RWPE1 (cell line): ENCODE measurements around the gene CYTL1.

ENCODE experiments used
- CTCF ChIA-PET: fragments of 350-600 bp; sonication (Branson Sonifier 250); formaldehyde crosslinking; extraction: SDS; loops from one replicate; lab custom pipeline; 2021; lab: Yijun Ruan, JAX
- POLR2A ChIA-PET: fragments of 400-600 bp; formaldehyde crosslinking; extraction: SDS; loops from one replicate; lab custom pipeline; 2020; ENCODE audit warnings: antibody characterized with exemption; ENCODE audit not compliant: low non-redundant PET; lab: Yijun Ruan, JAX
- DNase-seq: peaks from one replicate; pipeline ENCODE4 v3.0.0; 2012; ENCODE audit warnings: low spot score
- H3K27ac ChIP-seq: fragments of 450-650 bp; 2 replicates; pipeline ENCODE4 v1.5.1; 2017
- TF ChIP-seq, protein P1 (sequence below): fragments of 450-650 bp; conservative IDR thresholded peaks from 2 replicates; pipeline ENCODE4 v1.5.1; 2017; ENCODE audit warnings: low read depth, mild to moderate bottlenecking

The CYTL1 gene

DNA sequence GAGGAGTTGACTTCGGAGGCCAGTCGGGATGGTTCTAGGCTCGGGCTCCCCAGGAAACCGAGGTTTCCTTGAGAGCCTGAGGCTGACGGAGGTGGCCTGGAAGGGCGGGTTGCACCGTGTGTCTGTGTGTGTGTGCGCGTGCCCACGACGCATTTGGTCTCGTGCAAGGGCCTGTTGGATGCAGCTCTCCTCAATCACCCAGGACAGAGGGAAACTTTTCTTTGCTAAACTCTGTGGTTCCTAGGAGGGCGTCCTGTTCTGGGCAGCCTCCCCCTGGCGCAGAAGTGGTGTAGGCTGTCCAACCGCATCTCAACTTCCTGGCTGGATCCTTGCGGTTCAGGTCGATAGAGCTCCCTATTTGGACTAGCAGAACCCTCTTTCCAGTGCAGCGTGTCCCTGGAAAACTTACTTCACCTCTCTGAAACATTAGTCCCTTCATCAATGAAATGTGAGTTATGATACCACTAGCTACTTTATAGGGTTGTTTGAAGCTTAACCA lies 33.0 kb upstream of the CYTL1 start:
- TF ChIP-seq, protein P1, sequence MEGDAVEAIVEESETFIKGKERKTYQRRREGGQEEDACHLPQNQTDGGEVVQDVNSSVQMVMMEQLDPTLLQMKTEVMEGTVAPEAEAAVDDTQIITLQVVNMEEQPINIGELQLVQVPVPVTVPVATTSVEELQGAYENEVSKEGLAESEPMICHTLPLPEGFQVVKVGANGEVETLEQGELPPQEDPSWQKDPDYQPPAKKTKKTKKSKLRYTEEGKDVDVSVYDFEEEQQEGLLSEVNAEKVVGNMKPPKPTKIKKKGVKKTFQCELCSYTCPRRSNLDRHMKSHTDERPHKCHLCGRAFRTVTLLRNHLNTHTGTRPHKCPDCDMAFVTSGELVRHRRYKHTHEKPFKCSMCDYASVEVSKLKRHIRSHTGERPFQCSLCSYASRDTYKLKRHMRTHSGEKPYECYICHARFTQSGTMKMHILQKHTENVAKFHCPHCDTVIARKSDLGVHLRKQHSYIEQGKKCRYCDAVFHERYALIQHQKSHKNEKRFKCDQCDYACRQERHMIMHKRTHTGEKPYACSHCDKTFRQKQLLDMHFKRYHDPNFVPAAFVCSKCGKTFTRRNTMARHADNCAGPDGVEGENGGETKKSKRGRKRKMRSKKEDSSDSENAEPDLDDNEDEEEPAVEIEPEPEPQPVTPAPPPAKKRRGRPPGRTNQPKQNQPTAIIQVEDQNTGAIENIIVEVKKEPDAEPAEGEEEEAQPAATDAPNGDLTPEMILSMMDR = no peak
- no peak for DNase-seq
- ChIA-PET CTCF (interaction anchor here (0.7 kb wide), 1 partner anchor 1073 kb away, joined by 3 read pairs; no protein-coding TSS in a partner anchor), POLR2A (no interaction called here)
- no peak overlapping the region for H3K27ac ChIP-seq

DNA sequence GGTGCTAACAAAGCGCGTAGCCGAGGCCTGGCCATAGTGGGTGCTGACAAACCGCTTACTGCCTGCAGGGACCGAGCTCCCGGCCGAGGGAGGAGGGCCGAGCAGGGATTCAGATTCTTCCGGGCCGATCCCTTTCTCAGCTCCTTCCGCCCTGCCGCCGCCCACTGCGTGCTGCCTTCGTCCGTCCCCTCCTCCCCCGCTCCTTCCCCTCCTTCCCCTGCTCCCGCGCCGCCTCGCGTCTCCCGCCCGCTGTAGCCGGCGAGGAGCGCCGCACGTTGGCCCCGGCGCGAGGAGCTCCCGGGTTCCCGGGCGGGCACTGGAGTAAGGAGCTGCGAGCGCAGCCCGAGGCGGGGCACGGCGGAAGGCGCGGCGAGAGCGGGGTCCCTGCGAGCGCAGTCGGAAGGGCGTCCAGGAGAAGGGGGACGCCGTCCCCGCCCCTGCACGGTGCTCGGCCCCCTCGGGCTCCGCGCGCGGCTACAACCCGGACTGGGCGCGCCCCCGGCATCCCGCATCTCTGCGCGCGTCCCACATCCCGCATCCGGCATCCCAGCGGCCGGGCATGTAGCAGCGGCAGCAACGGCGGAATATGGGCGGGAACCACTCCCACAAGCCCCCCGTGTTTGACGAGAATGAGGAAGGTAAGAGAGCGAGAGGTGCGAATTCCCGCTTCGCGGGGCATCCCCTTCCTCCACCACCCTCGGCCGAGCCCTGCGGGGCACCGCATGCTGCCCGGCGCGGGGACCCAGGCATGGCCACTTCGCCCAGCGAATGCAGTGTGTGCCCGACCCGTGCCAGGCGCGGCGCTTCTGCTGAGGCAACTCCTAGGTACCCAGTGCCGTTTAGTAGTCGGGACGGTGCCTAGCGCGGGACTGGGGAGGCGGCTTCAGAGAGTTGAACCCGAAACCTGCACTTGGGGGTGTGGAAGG lies 32.3 kb upstream of the CYTL1 start, which contains the start of gene STK32B:
Gene STK32B (plus strand): TSS at position 203 of the 926 bp plus-strand sequence.
- DNase-seq = peak; percentile 46
- H3K27ac ChIP-seq = no peak within 1 kb of the TSS
- TF ChIP-seq, protein P1 = no peak
- POLR2A ChIA-PET = no interaction called here
- CTCF ChIA-PET = interaction anchor here (0.6 kb wide), 2 partner anchors 756 to 765 kb away, joined by 3 read pairs; no protein-coding TSS in a partner anchor

DNA sequence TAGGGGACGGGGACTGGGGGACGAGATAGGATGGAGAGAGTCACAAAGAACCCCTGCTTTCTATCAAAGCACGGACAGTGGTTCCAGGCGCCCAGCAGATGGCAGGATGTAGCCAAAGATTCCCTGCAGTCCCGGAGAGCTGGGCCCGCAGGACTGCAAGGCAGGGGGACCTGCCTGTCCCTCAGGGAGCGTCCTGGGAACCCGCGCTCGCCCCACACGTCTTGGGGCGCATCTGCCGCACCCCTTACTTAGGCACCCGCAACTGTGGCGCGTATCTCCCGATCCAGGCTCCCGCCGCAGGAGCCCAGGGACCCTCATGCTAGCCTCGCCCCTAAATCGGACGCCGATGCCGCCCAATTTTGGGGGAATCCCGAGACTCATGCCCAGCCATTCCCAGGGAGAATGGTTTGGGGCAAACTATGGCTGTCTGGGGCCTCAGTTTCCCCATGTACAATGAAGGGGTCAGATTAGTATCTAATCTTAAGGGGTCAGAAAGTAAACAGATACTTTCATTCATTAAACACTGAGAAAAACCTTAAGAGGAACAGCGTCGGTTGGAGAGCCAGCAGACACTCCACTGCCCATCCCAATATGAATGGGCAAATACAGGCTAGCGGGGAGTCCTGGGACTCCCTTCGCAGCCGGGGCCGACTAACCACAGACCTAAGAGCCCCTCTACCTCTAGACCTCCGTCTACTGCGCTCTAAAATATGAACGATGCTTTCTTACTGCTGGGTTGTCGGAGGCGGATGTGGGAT lies 31.4 kb upstream of the CYTL1 start:
- POLR2A ChIA-PET = no interaction called here
- CTCF ChIA-PET = interaction anchor here (0.6 to 0.7 kb wide), 4 partner anchors 492 to 757 kb away, joined by 3 read pairs; no protein-coding TSS in a partner anchor
- peak; percentile 70 for DNase-seq
- TF ChIP-seq, protein P1 = peak; percentile 77
- H3K27ac ChIP-seq = no peak overlapping the region

DNA sequence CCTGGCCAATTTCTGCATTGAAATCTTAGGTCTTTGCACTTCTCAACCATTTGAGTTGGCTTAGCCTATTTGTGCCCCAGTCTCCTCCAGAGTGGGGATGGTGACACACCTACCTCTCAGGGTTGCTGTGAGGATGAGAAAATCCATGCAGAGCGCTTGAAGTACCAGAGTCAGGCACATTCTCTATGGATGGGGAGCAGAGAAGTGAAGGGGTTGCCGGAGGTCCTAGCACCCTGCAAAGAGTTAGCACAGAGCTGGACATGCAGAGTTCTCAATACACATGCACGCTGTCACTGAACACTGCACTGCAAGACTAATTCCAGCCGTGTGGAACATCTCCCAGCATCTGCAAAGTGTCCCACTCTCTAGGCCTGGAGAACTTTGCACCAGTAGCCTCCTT lies 29.5 kb upstream of the CYTL1 start:
- H3K27ac ChIP-seq = no peak overlapping the region
- ChIA-PET POLR2A (no interaction called here), CTCF (no interaction called here)
- no peak for DNase-seq
- TF ChIP-seq, protein P1 = no peak

DNA sequence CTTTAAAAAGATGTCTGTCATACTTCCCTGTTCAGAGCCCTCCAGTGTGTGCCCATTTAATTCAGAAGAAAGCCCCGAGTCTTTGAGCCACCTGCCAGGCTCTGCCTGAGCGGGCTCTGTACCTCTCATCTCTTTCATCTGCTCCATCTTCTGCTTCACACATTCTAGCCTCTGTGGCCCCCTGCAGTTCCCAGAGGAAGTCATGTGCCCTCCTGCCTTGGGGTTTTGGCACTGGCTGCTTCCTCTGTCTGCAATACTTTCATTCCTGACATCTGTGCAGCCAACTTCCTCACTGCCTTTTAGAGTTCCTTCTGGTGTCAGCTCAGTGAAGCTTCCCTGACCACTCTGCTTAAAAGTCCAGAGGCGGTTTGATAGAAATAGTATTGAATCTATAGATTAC lies 25.8 kb upstream of the CYTL1 start:
- ChIA-PET POLR2A (no interaction called here), CTCF (interaction anchor here (0.6 kb wide), 1 partner anchor 765 kb away, joined by 6 read pairs; no protein-coding TSS in a partner anchor)
- no peak for DNase-seq
- no peak overlapping the region for H3K27ac ChIP-seq
- TF ChIP-seq, protein P1 = no peak

GRCh38 chr4:5044341-5044740 lies 25.1 kb upstream of the CYTL1 start:
- CTCF ChIA-PET = interaction anchor here (0.6 kb wide), 1 partner anchor 766 kb away, joined by 6 read pairs; no protein-coding TSS in a partner anchor
- TF ChIP-seq, protein P1 = no peak
- no peak for DNase-seq
- POLR2A ChIA-PET = no interaction called here
- H3K27ac ChIP-seq = no peak overlapping the region; the same call in 1 of the 2 replicates
